ENCODE results near the gene VWA8.

DNA sequence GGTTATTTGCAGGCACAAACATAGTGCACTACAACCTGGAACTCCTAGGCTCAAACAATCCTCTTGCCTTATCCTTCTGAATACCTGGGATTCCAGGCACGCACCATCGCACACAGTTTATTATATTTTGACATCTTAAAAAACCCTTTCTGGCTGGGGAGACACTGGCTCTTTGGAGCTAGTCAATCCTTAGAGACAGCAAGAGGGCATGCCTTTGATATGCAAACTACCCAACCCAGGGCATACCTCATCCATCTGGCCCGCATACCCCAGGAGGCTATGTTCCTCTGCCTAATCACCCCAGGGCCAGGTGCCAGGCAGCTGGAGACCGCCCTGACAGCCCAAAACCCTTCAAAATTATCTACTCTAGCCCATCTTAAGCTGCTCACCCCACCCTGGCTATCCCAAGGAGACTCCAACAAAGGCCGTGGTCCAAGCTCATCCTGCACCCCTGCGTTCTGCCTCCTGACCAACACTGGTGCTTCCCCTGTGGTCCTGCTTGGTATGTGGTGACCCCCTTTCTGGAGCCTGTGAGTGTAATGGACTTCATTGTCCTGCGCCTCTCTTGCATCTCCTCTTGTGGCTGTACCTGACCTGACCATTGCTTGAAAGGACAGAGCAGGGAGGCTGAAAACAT lies 417.1 kb downstream of the VWA8 start:
- TF ChIP-seq, protein P1, sequence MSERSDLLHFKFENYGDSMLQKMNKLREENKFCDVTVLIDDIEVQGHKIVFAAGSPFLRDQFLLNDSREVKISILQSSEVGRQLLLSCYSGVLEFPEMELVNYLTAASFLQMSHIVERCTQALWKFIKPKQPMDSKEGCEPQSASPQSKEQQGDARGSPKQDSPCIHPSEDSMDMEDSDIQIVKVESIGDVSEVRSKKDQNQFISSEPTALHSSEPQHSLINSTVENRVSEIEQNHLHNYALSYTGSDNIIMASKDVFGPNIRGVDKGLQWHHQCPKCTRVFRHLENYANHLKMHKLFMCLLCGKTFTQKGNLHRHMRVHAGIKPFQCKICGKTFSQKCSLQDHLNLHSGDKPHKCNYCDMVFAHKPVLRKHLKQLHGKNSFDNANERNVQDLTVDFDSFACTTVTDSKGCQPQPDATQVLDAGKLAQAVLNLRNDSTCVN (tag by site-specific recombination; optimal IDR thresholded peaks at IDR 0.05), result no peak
- TF ChIP-seq ZNF324 (tag by site-specific recombination; IDR thresholded peaks at IDR 0.05) (no peak), GFI1B (tag by site-specific recombination; IDR thresholded peaks at IDR 0.05) (no peak), ZFP41 (tag by site-specific recombination; IDR thresholded peaks at IDR 0.05; ENCODE audit: borderline replicate concordance) (no peak), TCF7L2 (IDR thresholded peaks at IDR 0.05; ENCODE audit: borderline replicate concordance, low read depth, low read length) (no peak), ZNF629 (tag by site-specific recombination; IDR thresholded peaks at IDR 0.05) (no peak)
- TF ChIP-seq, protein P2, sequence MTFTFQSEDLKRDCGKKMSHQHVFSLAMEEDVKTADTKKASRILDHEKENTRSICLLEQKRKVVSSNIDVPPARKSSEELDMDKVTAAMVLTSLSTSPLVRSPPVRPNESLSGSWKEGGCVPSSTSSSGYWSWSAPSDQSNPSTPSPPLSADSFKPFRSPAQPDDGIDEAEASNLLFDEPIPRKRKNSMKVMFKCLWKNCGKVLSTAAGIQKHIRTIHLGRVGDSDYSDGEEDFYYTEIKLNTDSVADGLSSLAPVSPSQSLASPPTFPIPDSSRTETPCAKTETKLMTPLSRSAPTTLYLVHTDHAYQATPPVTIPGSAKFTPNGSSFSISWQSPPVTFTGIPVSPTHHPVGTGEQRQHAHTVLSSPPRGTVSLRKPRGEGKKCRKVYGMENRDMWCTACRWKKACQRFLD (tag by site-specific recombination; IDR thresholded peaks at IDR 0.05), result no peak
- TF ChIP-seq, protein P3, sequence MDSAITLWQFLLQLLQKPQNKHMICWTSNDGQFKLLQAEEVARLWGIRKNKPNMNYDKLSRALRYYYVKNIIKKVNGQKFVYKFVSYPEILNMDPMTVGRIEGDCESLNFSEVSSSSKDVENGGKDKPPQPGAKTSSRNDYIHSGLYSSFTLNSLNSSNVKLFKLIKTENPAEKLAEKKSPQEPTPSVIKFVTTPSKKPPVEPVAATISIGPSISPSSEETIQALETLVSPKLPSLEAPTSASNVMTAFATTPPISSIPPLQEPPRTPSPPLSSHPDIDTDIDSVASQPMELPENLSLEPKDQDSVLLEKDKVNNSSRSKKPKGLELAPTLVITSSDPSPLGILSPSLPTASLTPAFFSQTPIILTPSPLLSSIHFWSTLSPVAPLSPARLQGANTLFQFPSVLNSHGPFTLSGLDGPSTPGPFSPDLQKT (IDR thresholded peaks at IDR 0.05; ENCODE audit: borderline replicate concordance, low read depth, low read length), result no peak
- TF ChIP-seq, protein P4, sequence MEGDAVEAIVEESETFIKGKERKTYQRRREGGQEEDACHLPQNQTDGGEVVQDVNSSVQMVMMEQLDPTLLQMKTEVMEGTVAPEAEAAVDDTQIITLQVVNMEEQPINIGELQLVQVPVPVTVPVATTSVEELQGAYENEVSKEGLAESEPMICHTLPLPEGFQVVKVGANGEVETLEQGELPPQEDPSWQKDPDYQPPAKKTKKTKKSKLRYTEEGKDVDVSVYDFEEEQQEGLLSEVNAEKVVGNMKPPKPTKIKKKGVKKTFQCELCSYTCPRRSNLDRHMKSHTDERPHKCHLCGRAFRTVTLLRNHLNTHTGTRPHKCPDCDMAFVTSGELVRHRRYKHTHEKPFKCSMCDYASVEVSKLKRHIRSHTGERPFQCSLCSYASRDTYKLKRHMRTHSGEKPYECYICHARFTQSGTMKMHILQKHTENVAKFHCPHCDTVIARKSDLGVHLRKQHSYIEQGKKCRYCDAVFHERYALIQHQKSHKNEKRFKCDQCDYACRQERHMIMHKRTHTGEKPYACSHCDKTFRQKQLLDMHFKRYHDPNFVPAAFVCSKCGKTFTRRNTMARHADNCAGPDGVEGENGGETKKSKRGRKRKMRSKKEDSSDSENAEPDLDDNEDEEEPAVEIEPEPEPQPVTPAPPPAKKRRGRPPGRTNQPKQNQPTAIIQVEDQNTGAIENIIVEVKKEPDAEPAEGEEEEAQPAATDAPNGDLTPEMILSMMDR (tag by site-specific recombination; IDR thresholded peaks at IDR 0.05), result no peak
